K562 (cell line): ENCODE data around the gene RHBDF2. TPM values are rescaled to one million over a fixed set of nuclear protein-coding genes. Genes with fewer than 3 reads are reported as not detected.

ENCODE experiments used
- BRD4 ChIP-seq: fragments of 200-600 bp; sonication (generic); IDR thresholded peaks from 2 replicates; pipeline ENCODE4 v1.6.1; 2017; ENCODE audit warnings: inconsistent platforms
- CHD2 ChIP-seq: IDR thresholded peaks from 2 replicates; pipeline ENCODE4 v1.6.1; 2011; ENCODE audit warnings: low read depth, low read length
- EP400 ChIP-seq: fragments of 450-650 bp; IDR thresholded peaks from 2 replicates; pipeline ENCODE4 v1.6.1; 2017; ENCODE audit warnings: antibody characterized with exemption, mild to moderate bottlenecking, moderate library complexity
- GATAD2A ChIP-seq: fragments of 450-650 bp; IDR thresholded peaks from 2 replicates; pipeline ENCODE4 v1.6.1; 2017
- HDAC1 ChIP-seq, 2 experiments: fragments of 450-650 bp; IDR thresholded peaks; 2 replicates each; pipeline ENCODE4 v1.6.1; 2016 to 2017; ENCODE audit warnings: inconsistent platforms in 1 of 2, mild to moderate bottlenecking in 1 of 2, moderate library complexity in 1 of 2
- HMGN3 ChIP-seq: IDR thresholded peaks from 2 replicates; pipeline ENCODE4 v1.6.1; 2011; ENCODE audit warnings: borderline replicate concordance, low read depth, mild to moderate bottlenecking, mixed read lengths, low read length; ENCODE audit not compliant: insufficient read length; ENCODE audit errors: extremely low read depth
- KDM5B ChIP-seq: fragments of 200-600 bp; sonication (generic); IDR thresholded peaks from 2 replicates; pipeline ENCODE4 v1.6.1; 2012; ENCODE audit warnings: low read depth, mild to moderate bottlenecking, moderate library complexity, low read length, control low read depth, inconsistent platforms; ENCODE audit not compliant: insufficient replicate concordance
- L3MBTL2 ChIP-seq: fragments of 450-650 bp; IDR thresholded peaks from 2 replicates; pipeline ENCODE4 v1.6.1; 2016; ENCODE audit warnings: mild to moderate bottlenecking, moderate library complexity
- MYC ChIP-seq, 2 experiments: fragments of 250-450 bp in 1 of 2; sonication (Bioruptor Pico) in 1 of 2; IDR thresholded peaks; 2 replicates each; pipeline versions ENCODE4 v1.5.1 to v1.6.1; 2012 to 2021; ENCODE audit warnings: low read depth in 2 of 2, borderline replicate concordance in 1 of 2, improper control_type of control experiment in 1 of 2, low read length in 1 of 2, mild to moderate bottlenecking in 1 of 2, moderate library complexity in 1 of 2
- NCOR1 ChIP-seq: fragments of 450-650 bp; IDR thresholded peaks from 2 replicates; pipeline ENCODE4 v1.6.1; 2016; ENCODE audit warnings: mild to moderate bottlenecking, moderate library complexity
- NFRKB ChIP-seq: fragments of 450-650 bp; IDR thresholded peaks from 2 replicates; pipeline ENCODE4 v1.6.1; 2016; ENCODE audit warnings: low read depth
- RBFOX2 ChIP-seq: fragments of 200-400 bp; formaldehyde crosslinking; IDR thresholded peaks from 2 replicates; pipeline ENCODE4 v1.6.1; 2017; ENCODE audit warnings: low read depth, mild to moderate bottlenecking, low read length, moderate library complexity
- TRIM28 ChIP-seq: fragments of 450-650 bp; IDR thresholded peaks from 2 replicates; pipeline ENCODE4 v1.6.1; 2017
- ZSCAN32 ChIP-seq: fragments of 450-650 bp; formaldehyde crosslinking; IDR thresholded peaks from 2 replicates; pipeline ENCODE4 v1.4.0; 2020; ENCODE audit warnings: mild to moderate bottlenecking, moderate library complexity
- polyA plus RNA-seq, 8 experiments: library from polyadenylated mRNA; depleted of rRNA in 4 of 8; stranded (reverse) in 5 of 8; unstranded in 3 of 8; fragments of >200 nt; fragmentation: Nextera tagmentation in 2 of 8; fragmentation: Illumina TruSeq in 1 of 8; extraction: Ambion mirVana in 2 of 8; extraction: Trizol in 1 of 8; gene quantifications; 2 replicates each; pipeline versions ENCODE4 v1.2.1 to v1.2.3, GENCODE V29; 2011 to 2014; ENCODE audit warnings: inconsistent platforms in 1 of 8, missing spikeins in 1 of 8
- total RNA-seq, 7 experiments: library from RNA; depleted of rRNA in 6 of 7; stranded (reverse); fragments of >200 nt in 6 of 7; fragmentation: Illumina TruSeq in 2 of 7; extraction: Trizol in 2 of 7; gene quantifications; 2 replicates each; pipeline versions ENCODE4 v1.2.1 to v1.2.3, GENCODE V29; 2011 to 2021; ENCODE audit warnings: low replicate concordance in 1 of 7
- TF ChIP-seq, protein P1 (sequence below), 2 experiments: fragments of 450-650 bp; conservative IDR thresholded peaks; 2 replicates each; pipeline ENCODE4 v1.6.1; 2017; ENCODE audit warnings: mild to moderate bottlenecking in 2 of 2, moderate library complexity in 2 of 2
- TF ChIP-seq, protein P2 (sequence below), 2 experiments: fragments of 450-650 bp; formaldehyde crosslinking in 1 of 2; IDR thresholded peaks; 2 replicates each; pipeline versions ENCODE4 v1.4.0 to v1.6.1; 2014 to 2020; ENCODE audit warnings: mild to moderate bottlenecking in 2 of 2, borderline replicate concordance in 1 of 2, low read depth in 1 of 2

The RHBDF2 gene
- total and polyA plus RNA-seq, 9 of the 15 experiments (the other 6 are each of a cell fraction or from before 2014, with no cell fraction given) = 0.04 to 2.8 (median 1.1) TPM

DNA sequence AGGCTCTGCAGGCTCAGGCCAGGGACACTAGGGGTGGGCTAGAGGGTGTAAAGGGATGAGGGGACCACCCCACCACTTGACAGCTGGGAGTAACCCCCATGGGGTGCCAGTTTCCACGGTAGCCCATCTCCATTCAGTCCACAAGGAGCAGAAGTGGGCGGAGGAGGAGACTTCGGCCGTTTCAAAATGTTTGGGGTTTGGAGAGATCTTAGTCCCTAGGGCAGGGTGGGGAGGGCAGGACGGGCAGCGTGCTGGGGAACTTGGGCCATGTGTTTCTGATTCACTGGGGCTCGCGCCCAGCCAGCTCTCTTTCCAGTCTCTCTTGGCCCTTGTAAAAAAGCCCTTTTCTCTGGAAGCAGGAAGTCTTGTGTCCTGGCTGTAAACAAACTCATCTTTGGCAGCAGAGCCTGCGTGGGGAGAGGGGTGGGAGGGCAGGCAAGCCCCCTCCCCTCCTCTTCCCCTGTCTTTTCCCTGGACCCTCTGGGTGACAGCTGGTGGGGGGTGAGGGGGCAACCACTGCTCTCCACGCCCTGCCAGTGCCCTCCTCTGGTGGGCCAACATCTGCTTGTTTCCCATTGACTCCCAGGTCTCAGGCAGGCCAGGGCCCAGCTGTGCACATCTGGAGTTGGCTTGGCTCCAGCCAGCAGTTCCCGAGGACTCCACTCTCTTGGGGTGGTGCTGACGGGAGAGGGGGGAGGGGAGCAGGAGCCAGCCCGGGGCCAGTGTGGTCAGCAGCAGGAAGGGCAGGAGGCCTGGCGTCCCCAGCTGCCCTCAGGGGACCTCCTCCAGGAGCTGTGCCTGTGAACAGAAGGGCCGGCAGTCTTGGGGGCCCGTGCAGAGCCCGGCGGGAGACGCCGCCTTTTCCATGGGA lies 28.2 kb upstream of the RHBDF2 start (continued):
- TF ChIP-seq L3MBTL2 = peak; percentile 44; the same call in 1 of the 2 replicates
- peak; percentile 18; the same call in 1 of the 2 replicates for TF ChIP-seq TRIM28
- peak; percentile 34 for TF ChIP-seq HMGN3
- TF ChIP-seq ZSCAN32 = 0 out of 2 replicates have a peak, but pooled peaks have one; percentile 10
- TF ChIP-seq GATAD2A = peak; percentile 26; the same call in 1 of the 2 replicates
- TF ChIP-seq EP400 = peak; percentile 28; the same call in 1 of the 2 replicates
- peak; percentile 37; the same call in 1 of the 2 replicates for TF ChIP-seq MYC (IDR thresholded peaks at IDR 0.05; ENCODE audit: low read depth, low read length)
- 0 out of 2 replicates have a peak, but pooled peaks have one; percentile 42 for TF ChIP-seq MYC (CRISPR knock-in tag; IDR thresholded peaks at IDR 0.05; ENCODE audit: borderline replicate concordance, low read depth)
- peak; percentile 39 for TF ChIP-seq KDM5B
- peak; percentile 68 for TF ChIP-seq RBFOX2
- TF ChIP-seq, protein P1, sequence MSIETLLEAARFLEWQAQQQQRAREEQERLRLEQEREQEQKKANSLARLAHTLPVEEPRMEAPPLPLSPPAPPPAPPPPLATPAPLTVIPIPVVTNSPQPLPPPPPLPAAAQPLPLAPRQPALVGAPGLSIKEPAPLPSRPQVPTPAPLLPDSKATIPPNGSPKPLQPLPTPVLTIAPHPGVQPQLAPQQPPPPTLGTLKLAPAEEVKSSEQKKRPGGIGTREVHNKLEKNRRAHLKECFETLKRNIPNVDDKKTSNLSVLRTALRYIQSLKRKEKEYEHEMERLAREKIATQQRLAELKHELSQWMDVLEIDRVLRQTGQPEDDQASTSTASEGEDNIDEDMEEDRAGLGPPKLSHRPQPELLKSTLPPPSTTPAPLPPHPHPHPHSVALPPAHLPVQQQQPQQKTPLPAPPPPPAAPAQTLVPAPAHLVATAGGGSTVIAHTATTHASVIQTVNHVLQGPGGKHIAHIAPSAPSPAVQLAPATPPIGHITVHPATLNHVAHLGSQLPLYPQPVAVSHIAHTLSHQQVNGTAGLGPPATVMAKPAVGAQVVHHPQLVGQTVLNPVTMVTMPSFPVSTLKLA (conservative IDR thresholded peaks at IDR 0.05) = peak in 1 of 2 experiments; percentile 16; a peak in 1 of 4 replicates
- peak in 1 of 2 experiments; percentile 31; a peak in 1 of 4 replicates for TF ChIP-seq HDAC1 (IDR thresholded peaks at IDR 0.05)
- TF ChIP-seq BRD4 = peak; percentile 24; the same call in 1 of the 2 replicates
- TF ChIP-seq CHD2 = peak; percentile 40; the same call in 1 of the 2 replicates
- TF ChIP-seq, protein P2, sequence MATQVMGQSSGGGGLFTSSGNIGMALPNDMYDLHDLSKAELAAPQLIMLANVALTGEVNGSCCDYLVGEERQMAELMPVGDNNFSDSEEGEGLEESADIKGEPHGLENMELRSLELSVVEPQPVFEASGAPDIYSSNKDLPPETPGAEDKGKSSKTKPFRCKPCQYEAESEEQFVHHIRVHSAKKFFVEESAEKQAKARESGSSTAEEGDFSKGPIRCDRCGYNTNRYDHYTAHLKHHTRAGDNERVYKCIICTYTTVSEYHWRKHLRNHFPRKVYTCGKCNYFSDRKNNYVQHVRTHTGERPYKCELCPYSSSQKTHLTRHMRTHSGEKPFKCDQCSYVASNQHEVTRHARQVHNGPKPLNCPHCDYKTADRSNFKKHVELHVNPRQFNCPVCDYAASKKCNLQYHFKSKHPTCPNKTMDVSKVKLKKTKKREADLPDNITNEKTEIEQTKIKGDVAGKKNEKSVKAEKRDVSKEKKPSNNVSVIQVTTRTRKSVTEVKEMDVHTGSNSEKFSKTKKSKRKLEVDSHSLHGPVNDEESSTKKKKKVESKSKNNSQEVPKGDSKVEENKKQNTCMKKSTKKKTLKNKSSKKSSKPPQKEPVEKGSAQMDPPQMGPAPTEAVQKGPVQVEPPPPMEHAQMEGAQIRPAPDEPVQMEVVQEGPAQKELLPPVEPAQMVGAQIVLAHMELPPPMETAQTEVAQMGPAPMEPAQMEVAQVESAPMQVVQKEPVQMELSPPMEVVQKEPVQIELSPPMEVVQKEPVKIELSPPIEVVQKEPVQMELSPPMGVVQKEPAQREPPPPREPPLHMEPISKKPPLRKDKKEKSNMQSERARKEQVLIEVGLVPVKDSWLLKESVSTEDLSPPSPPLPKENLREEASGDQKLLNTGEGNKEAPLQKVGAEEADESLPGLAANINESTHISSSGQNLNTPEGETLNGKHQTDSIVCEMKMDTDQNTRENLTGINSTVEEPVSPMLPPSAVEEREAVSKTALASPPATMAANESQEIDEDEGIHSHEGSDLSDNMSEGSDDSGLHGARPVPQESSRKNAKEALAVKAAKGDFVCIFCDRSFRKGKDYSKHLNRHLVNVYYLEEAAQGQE (IDR thresholded peaks at IDR 0.05; ENCODE audit: borderline replicate concordance) = no peak
- TF ChIP-seq, protein P2 (CRISPR knock-in tag; IDR thresholded peaks at IDR 0.05; ENCODE audit: low read depth) = 0 out of 2 replicates have a peak, but pooled peaks have one; percentile 36
- peak; percentile 19; the same call in 1 of the 2 replicates for TF ChIP-seq NCOR1
- peak; percentile 32 for TF ChIP-seq NFRKB
